ENCODE measurements around the gene CNN2. TPM values are rescaled to one million over a fixed set of nuclear protein-coding genes. Genes with fewer than 3 reads are reported as not detected.
A peak's percentile ranks its signal among the peaks of the same experiment; 100 is the strongest.

CNN2 gene
- total and polyA plus RNA-seq, 8 donors: 20.4 to 73.8 (median 53.5) TPM

GRCh38 chr19:1063030-1063908 is 36.9 kb downstream of the CNN2 start:
- intact Hi-C loops (cut with DNase I): no loop called here
- no peak overlapping the region for H3K27ac ChIP-seq
- H3K4me1 ChIP-seq: peaks cover 0 to 10% (median 9%) of the 10 kb centered on the region in 3 donors
- H3K9me3 ChIP-seq: no peaks in the 10 kb centered on the region
- ATAC-seq: no peak
- no peaks in the 10 kb centered on the region for H3K36me3 ChIP-seq
- TF ChIP-seq CTCF (IDR thresholded peaks at IDR 0.05): no peak
- peaks cover 0 to 10% (median 2%) of the 10 kb centered on the region in 4 donors for H3K27me3 ChIP-seq
- 66 to 93% methylated on average over 34 to 37 of the region's 37 CpGs for WGBS, 2 donors
- DNase-seq: peak in 1 of 6 donors; percentile 39
- no peak overlapping the region for H3K4me3 ChIP-seq
- FAIRE-seq: no peak

- H3K27me3 ChIP-seq: peaks cover 0 to 19% (median 2%) of the 10 kb centered on the region in 4 donors
- H3K27ac ChIP-seq: no peak overlapping the region
- no peak for TF ChIP-seq CTCF (IDR thresholded peaks at IDR 0.05)
- no peak overlapping the region for H3K4me3 ChIP-seq
- ATAC-seq (no peak), FAIRE-seq (no peak), DNase-seq (peak in 1 of 6 donors; percentile 81)
- H3K36me3 ChIP-seq: no peaks in the 10 kb centered on the region
- WGBS, 2 donors: 50 to 85% methylated on average over 37 of the region's 37 CpGs
- intact Hi-C loops (cut with DNase I): no loop called here
- H3K9me3 ChIP-seq: no peaks in the 10 kb centered on the region
- H3K4me1 ChIP-seq: peaks cover 0 to 10% (median 9%) of the 10 kb centered on the region in 3 donors
Measured at GRCh38 chr19:1063909-1064660, 37.7 kb downstream of the CNN2 start.

- Histone ChIP-seq H3K27me3 (peaks cover 0 to 23% (median 2%) of the 10 kb centered on the region in 4 donors), H3K27ac (no peak overlapping the region), H3K4me1 (peaks cover 0 to 10% (median 9%) of the 10 kb centered on the region in 3 donors), H3K36me3 (no peaks in the 10 kb centered on the region), H3K4me3 (no peak overlapping the region), H3K9me3 (no peaks in the 10 kb centered on the region)
- intact Hi-C loops (cut with DNase I): no loop called here
- DNase-seq (peak in 4 of 6 donors; percentile 70 to 90 (median 80)), ATAC-seq (peak; percentile 81 to 83 (median 82)), FAIRE-seq (no peak)
- 8 to 10% methylated on average over 47 to 60 of the region's 60 CpGs for WGBS, 2 donors
- TF ChIP-seq CTCF (IDR thresholded peaks at IDR 0.05): peak; percentile 63 to 90 (median 74)
Measured at GRCh38 chr19:1064661-1065605, 38.5 kb downstream of the CNN2 start.

GRCh38 chr19:1065606-1066109 is 39.2 kb downstream of the CNN2 start:
- Histone ChIP-seq H3K9me3 (no peaks in the 10 kb centered on the region), H3K27ac (no peak overlapping the region), H3K4me3 (no peak overlapping the region), H3K4me1 (peaks cover 0 to 10% (median 9%) of the 10 kb centered on the region in 3 donors), H3K27me3 (peaks cover 0 to 31% (median 2%) of the 10 kb centered on the region in 4 donors), H3K36me3 (no peaks in the 10 kb centered on the region)
- ATAC-seq (peak in 3 of 4 donors; percentile 5 to 22 (median 8)), FAIRE-seq (no peak), DNase-seq (peak in 1 of 6 donors; percentile 61)
- WGBS, 2 donors: 42 to 44% methylated on average over 17 of the region's 17 CpGs
- intact Hi-C loops (cut with DNase I): no loop called here
- TF ChIP-seq CTCF (IDR thresholded peaks at IDR 0.05): no peak

Measured in pancreas (tissue), 10 donors.